CD4-positive, alpha-beta T cell treated with Interleukin-17A for 4 hours (primary cell): ENCODE results near the gene MGARP.

Source experiments
- DNase-seq: peaks from one replicate; pipeline ENCODE4 v3.0.0-alpha.2; 2020; ENCODE audit warnings: mixed read lengths

Gene MGARP

DNA sequence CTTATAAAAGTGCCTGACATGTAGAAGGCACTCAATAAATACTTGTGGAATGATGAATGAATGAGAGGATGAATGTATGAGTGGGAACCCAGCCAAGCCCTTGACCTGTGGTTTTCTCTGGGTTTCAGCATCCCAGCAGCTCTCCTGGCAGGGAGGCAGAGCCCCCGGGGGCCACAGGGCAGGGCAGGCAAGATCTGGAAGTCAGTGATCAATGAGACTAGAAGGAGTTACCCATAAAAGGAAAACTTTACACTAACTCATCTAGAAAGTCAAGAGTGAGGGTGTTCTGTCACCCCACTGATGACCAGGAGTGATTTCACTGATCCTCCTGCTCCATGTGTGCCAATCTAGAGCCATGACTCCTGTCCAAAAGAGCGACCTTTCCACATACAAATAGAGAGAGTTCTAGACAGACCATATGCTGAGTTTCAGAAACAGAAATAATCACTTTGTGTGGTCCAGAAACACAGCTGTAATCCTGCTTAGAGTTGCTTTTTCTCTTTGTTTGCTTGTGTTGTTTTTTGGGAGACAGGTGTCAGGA is 37.4 kb downstream of the MGARP start:
- DNase-seq: no peak

DNA sequence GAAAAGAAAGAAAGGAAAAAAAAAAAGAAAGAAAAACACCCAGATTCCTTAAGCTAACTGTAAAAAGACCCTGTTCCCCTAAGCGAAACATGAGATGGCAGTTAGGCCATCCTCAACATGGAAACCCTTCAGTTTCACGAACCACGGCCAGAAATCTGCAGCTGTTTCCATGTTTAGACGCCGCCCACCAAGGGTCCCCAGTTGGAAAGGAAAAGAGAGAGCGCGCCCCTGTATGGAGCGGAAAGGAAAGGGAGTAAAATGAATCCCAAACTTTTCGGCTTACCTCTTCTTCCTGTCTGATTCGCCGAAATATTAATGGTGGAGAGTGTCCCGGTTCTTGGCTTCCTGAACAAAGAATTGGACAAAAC is 38.3 kb downstream of the MGARP start:
- no peak for DNase-seq

DNA sequence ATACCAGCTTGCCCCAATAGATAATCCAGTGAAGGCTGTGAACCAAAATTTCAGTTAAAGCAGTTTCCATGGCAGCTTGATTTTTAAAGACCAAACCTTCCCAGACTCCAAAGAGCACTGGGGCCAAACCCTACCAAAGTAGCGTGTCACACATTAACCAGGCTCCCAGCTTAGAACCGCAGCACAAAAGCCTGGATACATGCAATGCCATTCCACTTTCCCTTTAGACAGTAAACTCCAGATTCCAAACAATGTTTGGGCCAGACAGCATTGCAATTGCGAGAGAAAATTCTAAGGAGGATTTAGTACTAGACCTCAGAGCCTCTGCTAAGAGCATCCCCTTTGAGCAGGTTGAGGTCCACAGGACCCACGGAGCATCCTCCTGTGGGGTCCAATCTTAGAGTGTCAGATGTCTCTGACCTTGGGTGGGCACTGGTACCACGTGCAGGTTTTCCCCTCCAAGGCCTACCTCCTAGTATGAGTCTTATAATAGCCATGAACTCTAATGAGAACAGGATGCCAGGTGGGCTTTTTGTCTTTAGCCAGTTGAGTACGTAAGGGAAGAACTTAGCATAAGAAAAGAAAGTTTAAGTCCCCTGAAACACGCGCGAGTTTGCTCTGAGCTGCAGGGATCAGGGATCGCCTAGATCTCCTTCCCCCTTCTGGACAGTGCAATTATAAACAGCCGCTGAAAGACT is 38.8 kb downstream of the MGARP start:
- DNase-seq: no peak

DNA sequence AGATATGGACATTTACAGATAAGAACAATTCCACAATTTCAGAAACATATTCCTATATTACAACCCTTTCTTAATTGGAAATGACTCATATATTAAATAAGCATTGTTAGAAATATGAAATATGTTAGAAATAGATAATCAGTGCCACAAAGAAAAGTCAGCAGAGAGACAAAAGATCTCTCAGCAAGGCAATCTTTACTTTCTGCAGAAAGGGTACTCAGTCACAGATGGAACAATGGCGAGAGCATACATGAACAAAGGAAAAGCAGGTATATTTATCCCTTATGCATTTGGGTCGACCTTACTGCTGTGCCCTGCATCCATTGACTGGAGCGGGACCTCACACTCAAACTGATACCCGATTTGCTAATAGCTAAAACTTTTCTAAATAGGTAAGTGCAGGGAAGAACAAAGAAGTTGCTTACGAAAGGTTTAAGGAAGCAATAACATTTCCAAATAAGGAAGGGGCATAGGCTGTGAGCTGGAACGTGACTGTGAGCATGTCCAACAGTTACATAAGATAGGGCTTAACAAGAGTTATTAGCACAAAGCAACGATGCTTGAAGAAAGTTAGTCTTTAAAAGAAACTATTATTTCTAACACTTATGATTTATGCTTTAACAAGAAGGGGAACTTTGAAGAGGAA is 40.8 kb downstream of the MGARP start:
- DNase-seq: no peak

DNA sequence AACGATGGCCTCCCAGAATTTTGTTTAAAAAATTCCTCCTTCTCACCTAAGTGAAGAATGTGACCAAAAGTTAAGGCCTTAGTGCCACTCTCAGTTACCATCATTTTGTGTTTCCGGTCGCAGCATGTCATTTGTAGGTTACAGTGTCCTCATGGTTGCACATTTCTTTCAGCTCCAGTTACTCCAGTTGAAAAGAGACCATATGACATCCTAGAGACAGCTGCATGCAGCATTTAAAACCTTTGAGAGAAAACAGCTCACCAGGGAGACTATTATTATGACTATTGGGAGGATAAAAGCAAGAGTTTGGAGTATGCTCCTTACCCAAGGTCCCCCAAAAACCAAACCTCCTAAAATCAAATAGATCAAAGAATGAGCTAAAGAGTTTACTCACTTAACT is 45.8 kb downstream of the MGARP start:
- no peak for DNase-seq

DNA sequence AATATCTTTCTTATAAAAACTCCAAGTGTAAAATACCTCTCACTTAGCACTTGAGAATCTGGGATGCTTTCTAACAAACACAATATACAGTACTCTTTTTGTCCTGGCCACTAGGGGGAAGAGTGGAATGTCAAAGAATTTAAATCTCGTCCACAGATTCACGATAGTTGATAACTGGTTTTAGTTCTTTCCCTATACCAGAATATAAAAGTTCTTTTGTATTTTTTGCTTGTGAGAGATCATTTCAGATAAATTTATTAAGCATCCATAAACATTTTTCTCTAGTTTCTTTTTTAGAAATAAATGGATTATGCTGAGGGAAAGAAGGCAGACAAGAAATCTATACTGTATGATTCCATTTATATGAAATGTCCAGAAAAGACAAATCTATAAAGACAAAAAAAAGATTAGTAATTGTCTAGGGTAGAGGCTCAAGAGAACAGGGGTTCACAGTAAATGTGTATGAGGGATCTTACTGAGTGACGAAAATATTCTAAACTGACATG is 50.4 kb downstream of the MGARP start:
- DNase-seq: peak; percentile 8

DNA sequence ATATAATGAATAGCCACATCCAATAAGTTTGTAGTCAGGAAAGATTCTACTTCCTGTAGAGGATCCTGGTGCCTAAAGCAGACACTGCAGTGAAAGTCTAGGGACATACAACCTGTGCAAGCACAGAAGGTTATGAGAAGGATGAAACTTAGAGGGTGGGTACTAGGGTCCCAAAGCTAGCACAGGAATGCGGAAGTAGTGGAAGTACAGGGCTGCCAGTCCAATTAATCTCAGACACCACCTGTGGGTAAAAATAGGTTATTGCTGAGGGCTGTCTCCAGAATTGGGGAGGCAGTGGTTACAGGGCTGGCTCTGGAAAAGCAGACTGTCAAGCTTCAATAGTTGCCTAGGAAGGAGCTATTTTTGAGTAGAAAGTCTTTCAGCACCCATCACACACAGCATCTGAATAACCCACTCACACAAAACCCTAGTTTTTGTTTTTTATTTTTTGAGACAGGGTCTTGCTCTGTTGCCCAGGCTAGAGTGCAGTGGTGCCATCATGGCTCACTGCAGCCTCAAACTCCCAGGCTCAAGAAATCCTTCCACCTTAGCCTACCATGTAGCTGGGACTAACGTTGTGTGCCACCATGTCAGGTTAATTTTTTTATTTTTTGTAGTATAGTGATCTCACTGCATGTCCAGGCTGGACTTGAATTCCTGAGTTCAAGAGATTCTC is 52.2 kb downstream of the MGARP start:
- peak; percentile 6 for DNase-seq

DNA sequence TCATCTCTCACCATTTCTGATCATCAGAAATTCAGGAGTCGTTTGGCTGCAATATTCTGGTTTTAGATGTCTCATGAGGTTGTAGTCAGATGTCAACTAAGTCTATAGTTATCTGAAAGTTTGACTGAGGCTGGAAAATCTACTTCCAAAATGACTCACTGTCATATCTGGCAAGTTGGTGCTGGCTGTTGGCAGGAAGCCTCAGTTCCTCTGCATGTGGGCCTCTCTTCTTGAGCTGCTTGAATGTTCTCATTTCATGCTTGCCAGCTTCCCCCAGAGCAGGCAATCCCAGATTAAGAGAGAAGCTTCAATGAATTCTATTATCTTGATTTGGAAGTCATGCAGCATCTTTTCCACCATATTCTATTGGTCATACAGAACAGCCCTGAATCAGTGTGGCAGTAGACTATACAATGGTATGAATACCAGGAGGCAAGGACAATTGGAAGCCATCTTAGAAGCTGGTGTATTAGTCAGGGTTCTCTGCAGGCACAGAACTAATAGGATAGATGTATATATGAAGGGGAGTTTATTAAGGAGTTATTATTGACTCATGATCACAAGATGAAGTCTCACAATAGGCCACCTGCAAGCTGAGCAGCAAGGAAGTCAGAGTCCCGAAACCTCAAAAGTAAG is 56.2 kb downstream of the MGARP start:
- DNase-seq: no peak

DNA sequence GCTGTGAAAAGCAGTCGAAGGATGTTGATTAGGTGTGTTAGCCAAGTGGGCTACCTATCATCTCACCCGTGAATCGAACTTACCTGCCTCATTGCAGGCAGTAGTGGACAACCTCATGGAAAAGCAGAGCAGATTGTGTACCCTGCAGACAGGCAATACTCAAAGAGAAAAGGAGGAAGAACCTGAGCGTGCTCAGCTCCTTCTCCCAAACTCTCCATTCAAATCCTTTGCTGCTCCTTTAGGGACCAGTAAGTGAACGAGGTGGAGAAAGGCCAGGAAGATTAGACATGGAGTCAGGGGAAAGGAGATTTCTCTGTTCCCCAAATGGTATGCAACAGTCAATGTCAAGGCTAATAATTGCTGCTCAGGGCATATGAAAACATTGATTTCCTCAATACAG is 57.8 kb downstream of the MGARP start:
- no peak for DNase-seq

DNA sequence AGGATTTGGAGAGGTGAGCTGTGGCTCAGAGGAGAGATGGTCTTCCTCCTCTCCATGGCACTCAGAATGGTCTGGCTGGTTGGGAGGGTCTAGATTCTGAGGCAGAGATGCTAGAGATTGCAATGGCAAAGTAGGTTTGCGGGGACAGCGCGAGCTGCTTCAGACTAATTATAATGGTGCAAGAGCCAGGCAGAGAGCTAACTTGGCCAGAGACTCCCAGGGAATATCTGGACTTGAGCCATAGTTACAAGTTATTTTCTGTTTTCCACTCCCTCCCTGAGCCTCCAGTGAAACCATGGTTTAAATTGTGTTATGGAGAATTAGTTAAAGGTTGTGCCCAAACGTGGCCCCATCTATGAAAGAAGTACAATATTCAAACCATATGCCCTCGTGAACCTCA is 58.3 kb downstream of the MGARP start:
- DNase-seq: no peak

DNA sequence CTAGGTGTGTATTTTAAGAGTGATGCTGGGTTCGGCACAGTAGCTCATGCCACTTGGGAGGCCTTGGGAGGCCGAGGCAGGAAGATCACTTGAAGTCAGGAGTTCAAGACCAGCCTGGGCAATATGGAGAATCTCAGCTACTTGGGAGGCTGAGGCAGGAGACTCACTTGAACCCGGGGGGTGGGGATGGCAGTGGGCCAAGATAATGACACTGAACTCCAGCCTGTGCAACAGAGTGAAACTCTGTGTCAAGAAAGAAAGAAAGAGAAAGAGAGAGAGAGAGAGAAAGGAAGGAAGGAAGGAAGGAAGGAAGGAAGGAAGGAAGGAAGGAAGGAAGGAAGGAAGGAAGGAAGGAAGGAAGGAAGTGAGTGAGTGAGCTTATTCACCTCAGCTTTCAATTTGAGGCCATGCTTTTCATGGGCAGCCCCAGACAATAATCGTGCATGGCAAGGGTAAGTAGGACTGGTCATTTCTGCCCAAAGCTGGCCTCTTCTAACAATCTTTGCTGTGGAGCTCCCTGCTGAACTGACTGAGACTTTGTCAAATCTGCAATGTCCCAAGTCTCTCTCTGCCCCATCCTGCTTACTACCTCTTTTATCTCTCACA is 60.5 kb downstream of the MGARP start:
- no peak for DNase-seq
